Measurements from ENCODE around the gene TAF4B. TPM values are rescaled to one million over a fixed set of nuclear protein-coding genes. Genes with fewer than 3 reads are reported as not detected.
"Not testable (repeated sequence)": the region's sequence is repeated elsewhere in the genome, so short reads cannot be mapped to it uniquely, and the experiment has no call there.

Gene TAF4B
- total RNA-seq, 1 experiment from 2014 or later = 12.3 TPM

DNA sequence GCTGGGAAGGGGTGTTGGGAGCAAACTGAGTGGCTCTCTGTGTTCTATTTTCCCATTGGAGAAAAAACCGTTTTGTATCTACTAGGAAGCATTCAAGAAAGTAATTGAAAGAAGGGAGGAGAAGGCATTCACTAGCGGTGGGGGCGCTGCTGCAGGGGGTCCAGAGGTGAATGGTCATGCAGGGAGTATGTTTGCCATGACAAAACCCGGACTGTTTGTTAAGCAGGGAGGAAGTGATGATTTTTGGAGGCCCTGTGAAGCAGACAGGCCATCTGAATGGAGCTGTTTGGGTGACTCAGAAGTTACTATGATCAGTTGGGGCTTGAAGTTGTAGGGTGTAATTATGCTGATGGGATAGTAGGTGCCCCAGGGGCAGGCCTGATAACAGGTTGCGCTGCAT, 7.0 kb downstream of the TAF4B start:
- peak; percentile 7 for DNase-seq (ENCODE audit: low read depth)

DNA sequence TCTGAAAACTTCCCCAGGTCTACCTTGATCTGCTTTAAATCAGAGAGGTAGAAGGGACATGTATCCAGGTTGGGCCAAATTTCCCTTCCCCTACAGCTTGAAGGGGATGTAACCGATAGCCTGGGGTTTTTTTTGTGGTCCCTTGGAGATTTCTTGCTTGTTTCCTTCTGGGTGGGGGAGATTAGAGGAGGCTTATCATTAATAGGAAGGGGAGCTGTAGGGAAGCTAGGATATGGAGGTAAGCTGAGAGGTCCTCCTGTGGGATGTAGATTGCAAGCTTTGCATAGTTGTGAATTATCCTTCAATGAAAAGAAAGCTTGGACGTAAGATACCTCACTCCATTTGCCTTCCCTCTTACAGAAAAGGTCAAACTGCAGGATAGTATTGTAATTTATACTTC, 11.1 kb downstream of the TAF4B start:
- DNase-seq (ENCODE audit: low read depth) = not testable (repeated sequence)

DNA sequence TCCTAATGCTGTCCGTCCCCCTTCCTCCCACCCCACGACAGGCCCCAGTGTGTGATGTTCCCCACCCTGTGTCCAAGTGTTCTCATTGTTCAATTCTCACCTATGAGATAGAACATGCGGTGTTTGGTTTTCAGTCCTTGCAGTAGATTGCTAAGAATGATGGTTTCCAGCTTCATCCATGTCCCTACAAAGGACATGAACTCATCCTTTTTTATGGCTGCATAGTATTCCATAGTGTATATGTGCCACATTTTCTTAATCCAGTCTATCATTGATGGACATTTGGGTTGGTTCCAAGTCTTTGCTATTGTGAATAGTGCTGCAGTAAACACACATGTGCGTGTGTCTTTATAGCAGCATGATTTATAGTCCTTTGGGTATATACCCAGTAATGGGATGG, 12.5 kb downstream of the TAF4B start:
- DNase-seq (ENCODE audit: low read depth) = not testable (repeated sequence)

DNA sequence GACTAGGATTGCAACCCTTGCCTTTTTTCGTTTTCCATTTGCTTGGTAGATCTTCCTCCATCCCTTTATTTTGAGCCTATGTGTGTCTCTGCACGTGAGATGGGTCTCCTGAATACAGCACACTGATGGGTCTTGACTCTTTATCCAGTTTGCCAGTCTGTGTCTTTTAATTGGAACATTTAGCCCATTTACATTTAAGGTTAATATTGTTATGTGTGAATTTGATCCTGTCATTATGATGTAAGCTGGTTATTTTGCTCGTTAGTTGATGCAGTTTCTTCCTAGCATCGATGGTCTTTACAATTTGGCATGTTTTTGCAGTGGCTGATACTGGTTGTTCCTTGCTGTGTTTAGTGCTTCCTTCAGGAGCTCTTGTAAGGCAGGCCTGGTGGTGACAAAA, 16.1 kb downstream of the TAF4B start:
- not testable (repeated sequence) for DNase-seq (ENCODE audit: low read depth)

DNA sequence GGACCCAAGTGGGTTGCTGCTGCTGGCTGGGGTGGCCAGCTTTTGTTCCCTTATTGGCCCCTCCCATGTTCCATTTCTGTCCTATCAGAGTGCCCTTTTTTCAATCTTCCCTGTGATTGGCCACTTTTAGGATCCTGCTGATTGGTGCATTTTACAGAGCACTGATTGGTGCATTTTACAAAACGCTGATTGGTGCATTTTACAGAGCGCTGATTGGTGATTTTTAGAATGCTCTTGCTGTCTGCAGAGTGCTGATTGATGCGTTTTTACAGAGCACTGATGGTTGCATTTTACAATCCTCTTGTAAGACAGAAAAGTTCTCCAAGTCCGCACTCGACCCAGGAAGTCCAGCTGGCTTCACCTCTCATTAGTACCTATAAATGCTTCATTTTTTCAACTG, 19.2 kb downstream of the TAF4B start:
- not testable (repeated sequence) for DNase-seq (ENCODE audit: low read depth)

DNA sequence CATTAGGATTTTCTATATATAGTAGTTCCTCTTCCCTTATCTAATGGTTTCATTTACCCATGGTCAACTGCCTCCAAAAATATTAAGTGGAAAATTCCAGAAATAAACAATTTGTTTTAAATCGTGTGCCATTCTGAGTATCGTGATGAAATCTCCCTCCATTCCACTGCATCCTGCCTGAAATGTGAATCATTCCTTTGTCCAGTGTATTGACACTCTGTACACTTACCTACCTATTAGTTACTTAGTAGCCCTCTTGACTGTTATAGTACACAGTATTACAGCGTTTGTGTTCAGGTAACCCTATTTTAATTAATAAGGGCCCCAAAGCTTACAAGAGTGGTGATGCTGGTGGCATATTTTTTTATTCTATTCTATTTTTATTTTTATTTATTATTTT, 26.2 kb downstream of the TAF4B start:
- DNase-seq (ENCODE audit: low read depth) = no peak

DNA sequence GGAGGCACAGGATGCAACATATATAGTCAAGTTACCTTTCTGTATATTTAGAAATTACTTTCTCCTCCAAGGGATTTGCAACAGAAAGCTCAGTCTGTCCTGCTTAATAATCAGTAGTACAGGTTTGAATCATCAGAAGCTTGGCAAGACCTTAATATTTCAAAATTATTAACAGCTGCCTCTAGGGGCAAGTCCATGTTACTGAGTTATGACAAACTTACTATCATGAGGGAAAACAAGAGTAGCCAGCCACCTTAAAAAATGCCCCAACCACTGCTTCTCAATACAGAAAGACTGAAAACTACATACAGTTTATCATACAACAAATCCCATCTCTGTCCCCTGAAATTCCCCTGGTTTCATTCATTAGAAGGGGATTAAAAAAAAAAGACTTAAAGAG, 28.6 kb downstream of the TAF4B start:
- not testable (repeated sequence) for DNase-seq (ENCODE audit: low read depth)

DNA sequence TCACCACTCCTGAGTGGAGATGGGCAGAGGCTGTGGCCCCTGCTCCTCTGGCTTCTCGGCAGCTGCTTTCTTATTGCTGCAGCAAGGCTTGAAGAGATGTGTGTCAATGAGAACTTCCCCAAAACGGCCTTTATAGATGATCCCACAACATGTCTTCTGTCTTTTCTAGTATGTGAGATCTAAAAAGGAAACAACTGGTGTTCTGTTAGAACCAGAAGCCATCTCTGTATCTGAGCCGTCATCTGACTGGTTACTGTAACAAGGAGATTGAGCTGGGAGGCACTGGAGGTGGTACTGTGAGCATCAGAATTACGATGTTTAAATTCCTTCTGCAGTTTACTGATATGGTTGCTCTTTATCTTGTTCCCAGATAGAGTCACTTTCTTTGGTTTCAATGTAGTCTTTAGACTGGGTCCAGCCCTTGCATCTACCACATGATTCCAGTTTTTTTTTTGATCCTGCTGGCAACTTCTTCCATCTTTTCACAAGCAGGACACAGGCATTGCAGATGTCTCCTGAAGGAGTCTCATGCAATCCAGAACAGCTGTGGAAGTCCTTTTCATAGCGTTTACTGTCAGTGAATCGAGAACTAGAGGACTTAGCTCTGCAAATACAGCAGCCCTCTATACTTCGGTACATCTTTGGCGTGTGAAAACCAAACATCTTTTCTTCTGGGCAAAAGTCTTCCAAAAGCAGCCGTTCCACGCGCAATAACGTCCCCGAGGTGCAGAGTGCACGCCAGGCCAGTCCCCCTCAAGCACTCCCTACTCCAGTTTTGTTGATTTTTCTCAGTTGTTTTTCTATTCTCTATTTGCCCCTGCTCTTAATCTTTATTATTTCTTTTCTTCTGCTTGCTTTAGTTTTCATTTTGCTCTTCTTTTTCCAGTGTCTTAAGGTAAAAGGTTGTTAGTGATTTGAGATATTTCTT, 29.7 kb downstream of the TAF4B start:
- DNase-seq (ENCODE audit: low read depth) = no peak

DNA sequence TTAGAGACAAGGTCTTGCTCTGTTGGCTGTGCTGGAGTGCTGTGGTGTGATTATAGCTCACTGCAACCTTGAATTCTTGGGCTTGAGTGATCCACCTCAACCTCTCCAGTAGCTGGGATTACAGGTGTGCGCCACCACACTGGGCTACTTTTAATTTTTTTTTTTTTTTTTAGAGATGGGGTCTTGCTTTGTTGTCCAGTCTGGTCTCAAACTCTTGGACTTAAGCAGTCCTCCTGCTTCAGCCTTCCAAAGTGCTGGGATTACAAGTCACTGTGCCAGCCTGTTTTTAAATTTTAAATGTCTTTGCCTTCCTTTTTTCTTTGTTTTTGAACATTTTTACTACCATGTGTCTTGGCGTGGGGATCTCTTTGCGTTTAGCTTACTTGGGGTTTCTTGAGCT, 32.5 kb downstream of the TAF4B start:
- DNase-seq (ENCODE audit: low read depth) = no peak

DNA sequence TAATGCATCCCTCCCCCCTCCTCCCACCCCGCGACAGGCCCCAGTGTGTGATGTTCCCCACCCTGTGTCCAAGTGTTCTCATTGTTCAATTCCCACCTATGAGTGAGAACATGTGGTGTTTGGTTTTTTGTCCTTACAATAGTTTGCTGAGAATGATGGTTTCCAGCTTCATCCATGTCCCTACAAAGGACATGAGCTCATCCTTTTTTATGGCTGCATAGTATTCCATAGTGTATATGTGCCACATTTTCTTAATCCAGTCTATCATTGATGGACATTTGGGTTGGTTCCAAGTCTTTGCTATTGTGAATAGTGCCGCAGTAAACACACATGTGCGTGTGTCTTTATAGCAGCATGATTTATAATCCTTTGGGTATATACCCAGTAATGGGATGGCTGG, 33.2 kb downstream of the TAF4B start:
- DNase-seq (ENCODE audit: low read depth) = not testable (repeated sequence)

DNA sequence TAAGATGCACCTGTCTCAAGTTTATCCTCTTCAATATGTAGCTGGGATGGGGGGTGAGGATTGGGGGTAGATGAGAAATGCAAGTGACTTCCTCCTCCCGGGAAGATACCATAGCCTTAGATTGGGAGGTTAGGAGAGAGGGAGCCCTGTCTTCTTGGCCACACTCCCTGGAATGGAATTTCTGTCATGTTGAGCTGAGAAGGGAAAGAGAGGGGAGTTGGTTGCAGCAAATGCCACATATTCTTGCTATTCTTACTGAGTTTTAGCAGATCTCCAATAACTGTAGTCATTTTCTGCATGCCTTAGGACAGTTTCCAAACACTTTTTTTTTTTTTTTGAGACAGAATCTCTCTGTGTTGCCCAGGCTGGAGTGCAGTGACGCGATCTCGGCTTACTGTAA, 35.9 kb downstream of the TAF4B start:
- DNase-seq (ENCODE audit: low read depth) = no peak

DNA sequence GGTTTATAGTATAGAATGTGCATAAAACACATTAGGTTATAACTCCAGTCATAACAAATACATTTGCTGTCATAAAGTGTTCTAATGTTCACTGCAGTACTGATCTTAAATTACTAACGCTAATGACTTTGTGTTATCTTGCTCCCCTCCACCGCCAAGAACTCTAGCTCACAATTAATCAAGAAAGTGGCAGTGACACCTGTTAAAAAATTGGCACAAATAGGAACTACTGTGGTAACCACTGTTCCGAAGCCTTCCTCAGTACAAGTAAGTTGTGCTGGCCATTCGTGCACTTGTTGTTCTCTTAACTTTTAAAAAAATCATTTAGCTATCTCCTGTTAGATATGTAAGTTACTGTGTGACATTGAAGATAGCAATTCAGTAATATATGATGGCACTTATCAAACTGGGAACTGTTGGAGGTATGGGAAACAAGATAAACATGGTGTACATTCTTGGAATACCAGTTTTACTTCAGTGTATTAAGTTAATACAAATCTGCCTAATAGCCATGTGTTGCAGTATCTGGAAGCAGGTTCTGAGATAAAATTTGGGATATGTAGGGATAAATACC, 41.2 kb downstream of the TAF4B start:
- no peak for DNase-seq (ENCODE audit: low read depth)

DNA sequence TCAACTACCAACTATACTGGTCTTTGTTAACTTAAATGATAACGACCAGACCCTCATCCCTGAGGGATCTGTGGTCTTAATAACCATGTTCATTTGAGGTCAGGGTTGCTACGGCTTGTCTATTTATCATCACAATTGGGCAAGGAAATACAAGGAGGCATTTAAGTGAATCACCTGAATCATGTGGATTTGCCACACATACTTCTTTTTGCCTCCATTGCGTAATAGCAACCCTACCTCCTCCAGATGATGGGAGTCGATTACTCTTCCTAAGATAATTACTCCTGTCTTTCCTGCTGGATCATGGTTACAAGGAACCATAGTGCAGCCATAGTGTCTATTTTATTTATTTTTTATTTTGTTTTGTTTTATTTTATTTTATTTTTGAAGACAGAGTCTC, 42.2 kb downstream of the TAF4B start:
- peak; percentile 2 for DNase-seq (ENCODE audit: low read depth)

DNA sequence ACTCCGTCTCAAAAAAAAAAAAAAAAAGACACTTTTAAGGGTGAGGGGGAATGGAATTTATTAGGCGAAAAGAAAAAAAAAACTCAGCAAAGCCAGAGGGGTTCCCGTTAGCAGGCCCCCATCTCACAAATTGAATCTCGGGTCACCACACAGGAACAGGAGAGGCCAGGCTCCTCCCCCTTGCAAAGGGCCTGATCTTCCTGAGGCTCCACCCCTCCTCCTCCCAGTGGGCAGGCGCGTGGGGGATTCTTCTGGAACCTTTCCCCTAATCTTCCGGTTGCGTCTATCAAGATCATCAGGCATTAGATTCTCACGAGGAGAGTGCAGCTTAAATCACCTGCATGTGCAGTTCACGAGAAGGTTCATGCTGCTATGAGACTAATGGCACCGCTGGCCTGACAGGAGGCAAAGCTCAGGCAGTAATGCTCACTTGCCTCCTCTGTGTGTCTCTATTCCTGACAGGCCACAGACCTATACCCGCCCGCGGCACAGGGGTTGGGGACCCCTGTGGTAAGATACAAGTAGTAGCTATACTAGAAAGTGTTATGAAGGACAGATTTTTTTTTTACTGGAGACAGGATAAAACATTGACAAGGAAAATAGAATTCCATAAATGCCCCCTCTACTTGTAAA, 45.8 kb downstream of the TAF4B start:
- DNase-seq (ENCODE audit: low read depth) = no peak

DNA sequence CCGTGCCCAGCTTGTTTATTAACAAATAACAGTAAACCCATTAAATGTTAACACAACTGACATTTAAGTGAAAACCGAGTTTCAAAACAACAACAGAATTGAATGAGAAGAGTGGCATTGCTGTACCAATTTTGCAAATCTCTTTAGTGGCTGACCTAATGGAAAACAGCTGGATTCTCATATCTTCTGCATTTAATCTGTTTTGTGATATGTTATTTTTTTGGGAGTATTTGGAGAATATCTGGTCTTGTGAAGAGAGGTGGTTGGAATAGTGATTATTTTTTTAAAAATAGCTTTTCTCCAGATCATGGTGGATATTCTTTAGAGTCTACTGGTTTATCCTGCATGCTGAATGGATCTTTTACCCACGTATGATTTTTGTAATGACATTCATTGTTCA, 51.1 kb downstream of the TAF4B start:
- no peak for DNase-seq (ENCODE audit: low read depth)

DNA sequence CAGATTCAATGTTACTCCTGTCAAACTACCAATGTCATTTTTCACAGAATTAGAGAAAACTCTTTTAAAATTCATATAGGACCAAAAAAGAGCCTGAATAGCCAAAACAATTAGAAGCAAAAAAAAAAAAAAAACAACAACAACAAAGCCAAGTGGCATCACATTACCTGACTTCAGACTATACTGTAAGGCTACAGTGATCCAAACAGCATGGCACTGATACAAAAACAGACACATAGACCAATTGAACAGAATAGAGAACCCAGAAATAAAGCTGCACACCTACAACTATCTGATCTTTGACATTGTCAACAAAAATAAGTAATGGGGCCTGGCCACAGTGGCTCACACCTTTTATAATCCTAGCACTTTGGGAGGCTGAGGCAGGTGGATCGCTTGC, 53.2 kb downstream of the TAF4B start:
- no peak for DNase-seq (ENCODE audit: low read depth)

DNA sequence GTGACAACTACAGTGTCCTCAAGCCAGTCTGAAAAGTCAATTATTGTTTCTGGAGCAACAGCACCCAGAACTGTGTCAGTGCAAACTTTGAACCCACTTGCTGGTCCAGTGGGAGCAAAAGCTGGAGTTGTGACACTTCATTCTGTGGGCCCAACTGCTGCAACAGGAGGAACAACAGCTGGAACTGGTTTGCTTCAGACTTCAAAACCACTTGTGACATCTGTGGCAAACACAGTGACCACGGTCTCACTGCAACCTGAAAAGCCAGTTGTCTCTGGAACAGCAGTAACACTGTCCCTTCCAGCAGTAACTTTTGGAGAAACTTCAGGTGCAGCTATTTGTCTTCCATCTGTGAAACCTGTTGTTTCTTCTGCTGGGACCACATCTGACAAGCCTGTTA, 59.8 kb downstream of the TAF4B start:
- no peak for DNase-seq (ENCODE audit: low read depth)

DNA sequence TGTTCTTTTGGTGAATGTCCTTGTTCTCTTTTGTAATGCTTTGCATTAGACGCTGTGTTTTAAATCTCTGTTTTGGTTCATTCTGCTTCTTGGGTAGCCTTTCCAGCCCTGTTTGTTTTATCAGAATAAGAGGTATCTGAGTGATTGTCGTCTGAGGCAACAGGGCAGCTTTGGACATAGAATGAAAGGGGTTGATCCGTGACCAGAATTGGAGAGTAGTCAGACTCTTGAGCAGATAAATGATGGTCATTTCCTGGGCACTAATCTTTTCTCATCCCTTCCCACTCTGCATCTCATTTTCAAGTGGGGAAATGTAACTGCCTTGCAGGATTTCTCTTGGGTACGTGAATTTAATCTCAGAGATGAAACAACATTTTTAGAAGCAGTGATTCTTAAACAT, 61.4 kb downstream of the TAF4B start:
- DNase-seq (ENCODE audit: low read depth) = no peak

DNA sequence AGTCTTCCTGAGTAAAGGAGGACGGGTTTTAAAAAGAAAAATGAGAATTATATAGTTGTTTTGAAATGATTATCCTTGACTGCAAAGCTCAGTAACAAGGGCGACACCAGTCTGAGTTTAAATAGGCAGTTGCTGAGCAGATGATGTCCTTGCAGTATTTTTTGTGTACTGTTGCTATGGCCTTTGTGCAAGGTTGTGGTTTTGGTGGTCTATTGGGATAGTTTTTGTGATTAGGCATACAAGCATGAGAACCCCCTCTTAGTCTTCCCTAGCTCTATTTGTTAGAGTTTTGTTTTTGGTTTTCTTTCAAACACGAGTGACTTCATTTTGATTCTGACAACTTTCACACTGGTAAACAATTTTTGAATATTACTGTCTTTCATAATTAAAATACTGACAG, 64.1 kb downstream of the TAF4B start:
- no peak for DNase-seq (ENCODE audit: low read depth)

DNA sequence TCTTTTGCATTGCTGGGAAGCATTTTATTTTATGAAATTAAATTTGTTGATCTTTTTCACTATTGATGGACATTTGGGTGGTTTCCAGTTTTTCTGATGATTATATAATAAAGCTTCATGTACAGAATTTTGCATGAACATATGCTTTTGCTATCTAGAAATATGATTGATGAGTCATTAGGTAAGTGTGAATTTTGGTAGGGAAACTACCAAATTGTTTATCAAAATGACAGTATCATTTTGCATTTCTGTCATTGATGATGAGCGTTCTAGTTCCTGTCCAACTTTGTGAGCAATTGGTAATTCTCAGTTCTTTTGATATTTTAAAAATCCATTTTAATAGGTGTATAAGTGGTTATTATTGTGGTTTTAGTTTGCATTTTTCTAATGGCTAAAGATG, 67.7 kb downstream of the TAF4B start:
- DNase-seq (ENCODE audit: low read depth) = no peak

DNA sequence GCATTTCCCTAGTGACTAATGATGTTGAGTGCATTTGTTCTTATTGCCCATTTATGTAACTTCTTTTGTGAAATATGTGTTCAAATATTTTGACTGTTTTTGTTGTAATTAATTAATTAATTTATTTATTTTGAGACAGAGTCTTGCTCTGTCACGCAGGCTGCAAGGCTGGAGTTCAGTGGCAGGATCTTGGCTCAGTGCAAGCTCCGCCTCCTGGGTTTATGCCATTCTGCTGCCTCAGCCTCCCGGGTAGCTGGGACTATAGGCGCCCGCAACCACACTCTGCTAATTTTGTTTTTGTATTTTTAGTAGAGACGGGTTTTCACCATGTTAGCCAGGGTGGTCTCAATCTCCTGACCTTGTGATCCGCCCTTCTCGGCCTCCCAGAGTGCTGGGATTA, 71.9 kb downstream of the TAF4B start:
- no peak for DNase-seq (ENCODE audit: low read depth)

DNA sequence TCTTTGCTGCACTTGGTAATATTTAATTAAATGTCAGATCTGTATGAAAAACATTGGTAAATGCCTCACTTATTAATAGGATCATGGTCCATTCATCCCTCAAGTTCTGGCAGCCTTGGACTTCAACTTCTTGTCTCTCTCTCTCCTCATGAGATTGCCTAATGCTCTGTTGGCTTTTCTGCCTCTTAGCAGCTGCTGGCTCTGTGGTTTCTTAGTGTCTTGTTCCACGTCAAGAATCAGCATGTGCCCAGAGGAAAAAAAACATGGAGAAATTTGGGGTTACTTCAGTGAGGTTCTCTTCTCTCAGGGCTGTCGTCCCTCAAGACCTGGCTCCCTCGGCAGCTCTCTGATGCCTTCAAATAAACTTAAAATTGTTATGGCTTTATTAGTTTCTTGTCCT, 75.4 kb downstream of the TAF4B start:
- DNase-seq (ENCODE audit: low read depth) = no peak

DNA sequence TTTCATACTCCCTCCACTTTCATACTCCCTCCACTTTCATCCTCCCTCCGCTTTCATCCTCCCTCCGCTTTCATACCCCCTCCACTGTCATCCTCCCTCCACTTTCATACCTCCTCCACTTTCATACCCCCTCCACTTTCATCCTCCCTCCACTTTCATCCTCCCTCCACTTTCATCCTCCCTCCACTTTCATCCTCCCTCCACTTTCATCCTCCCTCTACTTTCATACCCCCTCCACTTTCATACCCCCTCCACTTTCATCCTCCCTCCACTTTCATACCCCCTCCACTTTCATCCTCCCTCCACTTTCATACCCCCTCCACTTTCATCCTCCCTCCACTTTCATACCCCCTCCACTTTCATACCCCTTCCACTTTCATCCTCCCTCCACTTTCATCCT, 77.0 kb downstream of the TAF4B start:
- not testable (repeated sequence) for DNase-seq (ENCODE audit: low read depth)

Data from Daoy (cell line).